HepG2 (cell line): ENCODE measurements around the gene DDIAS. TPM values are rescaled to one million over a fixed set of nuclear protein-coding genes. Genes with fewer than 3 reads are reported as not detected.
"Not testable (repeated sequence)": the region's sequence is repeated elsewhere in the genome, so short reads cannot be mapped to it uniquely, and the experiment has no call there.

ENCODE experiments used
- ATAC-seq: fragments of 200-7000 bp; cut with Tn5 transposase; 3 replicates; pipeline ENCODE4 v1.9.1; 2020; ENCODE audit warnings: mild to moderate bottlenecking, moderate library complexity
- BruUV-seq: library from RNA; stranded (reverse); fragments of 400-500 nt; replicated peaks from 2 replicates; lab custom pipeline; 2021; lab: Mats Ljungman, UMichigan
- CTCF ChIA-PET: fragments of 300-600 bp; formaldehyde crosslinking; extraction: SDS; loops from one replicate; lab custom pipeline; 2021; ENCODE audit warnings: low total read pairs, inconsistent platforms, low intra/inter-chr PET ratio; lab: Yijun Ruan, JAX
- POLR2A ChIA-PET: fragments of 350-600 bp; sonication (Branson Sonifier 250); formaldehyde crosslinking; loops from one replicate; lab custom pipeline; 2020; ENCODE audit warnings: antibody characterized with exemption, inconsistent platforms; lab: Yijun Ruan, JAX
- DNase-seq: peaks from one replicate; pipeline ENCODE4 v3.0.0-alpha.2; 2015; ENCODE audit warnings: low spot score
- FAIRE-seq: peaks from 3 replicates; lab custom pipeline; 2011; peaks lifted over from hg19 to GRCh38; lab: Jason Lieb, UNC
- H2AFZ ChIP-seq: one replicate; pipeline ENCODE4 v1.6.1; 2011; ENCODE audit warnings: low read length, inconsistent platforms
- H3K27ac ChIP-seq: fragments of 300-600 bp; 3 replicates; pipeline ENCODE4 v1.8.0; 2011; ENCODE audit warnings: mixed run types, mild to moderate bottlenecking, mixed read lengths, low read length, inconsistent platforms; ENCODE audit not compliant: insufficient read depth; ENCODE audit errors: extremely low read length
- H3K27me3 ChIP-seq, 2 experiments: fragments of 200-600 bp in 1 of 2; 2 replicates in 1 of 2; 3 replicates in 1 of 2; pipeline versions ENCODE4 v1.6.0 to v1.8.0; 2011; ENCODE audit warnings: low read length in 2 of 2, mild to moderate bottlenecking in 2 of 2, moderate library complexity in 2 of 2, inconsistent platforms in 1 of 2; ENCODE audit not compliant: insufficient read depth in 2 of 2, control insufficient read depth in 1 of 2
- H3K36me3 ChIP-seq, 2 experiments: fragments of 200-600 bp in 1 of 2; replicated peaks in 1 of 2; 2 replicates in 1 of 2; 3 replicates in 1 of 2; pipeline versions ENCODE4 v1.5.1 to v1.8.0; 2011; ENCODE audit warnings: low read length in 2 of 2, inconsistent platforms in 1 of 2; ENCODE audit not compliant: insufficient read depth in 2 of 2, control insufficient read depth in 1 of 2
- H3K4me1 ChIP-seq: 2 replicates; pipeline ENCODE4 v1.5.1; 2012; ENCODE audit warnings: low read length, inconsistent platforms; ENCODE audit not compliant: insufficient read depth
- H3K4me2 ChIP-seq: 2 replicates; pipeline ENCODE4 v1.6.0; 2011; ENCODE audit warnings: low read depth, low read length, inconsistent platforms
- H3K4me3 ChIP-seq, 3 experiments: fragments of 200-600 bp in 1 of 3; sonication (generic), shearing (Covaris generic) in 1 of 3; replicated peaks in 1 of 3; 2 replicates each; pipeline ENCODE4 v1.5.1; 2011 to 2016; ENCODE audit warnings: low read length in 3 of 3, inconsistent platforms in 2 of 3, low read depth in 2 of 3, mild to moderate bottlenecking in 2 of 3, control low read depth in 1 of 3, mixed read lengths in 1 of 3; ENCODE audit not compliant: insufficient read depth in 1 of 3
- H3K79me2 ChIP-seq: one replicate; pipeline ENCODE4 v1.6.1; 2011; ENCODE audit warnings: low read length, inconsistent platforms; ENCODE audit not compliant: insufficient read depth
- H3K9ac ChIP-seq: 2 replicates; pipeline ENCODE4 v1.6.0; 2011; ENCODE audit warnings: mild to moderate bottlenecking, low read depth, low read length, inconsistent platforms; ENCODE audit not compliant: insufficient read depth
- H3K9me3 ChIP-seq: 2 replicates; pipeline ENCODE4 v1.5.1; 2012; ENCODE audit warnings: mild to moderate bottlenecking, low read length
- H4K20me1 ChIP-seq: 2 replicates; pipeline ENCODE4 v1.6.0; 2011; ENCODE audit warnings: inconsistent platforms, mild to moderate bottlenecking, low read length, moderate library complexity; ENCODE audit not compliant: insufficient read depth
- ZFP82 ChIP-seq: sonication (generic); formaldehyde crosslinking; IDR thresholded peaks from 2 replicates; pipeline ENCODE4 v1.5.1; 2020; ENCODE audit warnings: mild to moderate bottlenecking, missing genetic modification reagents, borderline replicate concordance
- ZNF616 ChIP-seq: sonication (generic); formaldehyde crosslinking; IDR thresholded peaks from 2 replicates; pipeline ENCODE4 v1.5.0; 2020; ENCODE audit warnings: low read depth, mild to moderate bottlenecking, missing genetic modification reagents
- ZNF773 ChIP-seq: sonication (generic); formaldehyde crosslinking; IDR thresholded peaks from 2 replicates; pipeline ENCODE4 v1.4.0; 2020; ENCODE audit warnings: missing genetic modification reagents, borderline replicate concordance
- WGBS: methylation state at CpG from one replicate; pipeline ENCODE4 v1.1.6; 2017; ENCODE audit warnings: low lambda C conversion rate; 5-methylcytosine and 5-hydroxymethylcytosine counted together
- in situ Hi-C: cut with HindIII; loops from 2 replicates; pipeline ENCODE4 v1.10.0; 2017; ENCODE audit warnings: low pct_unique_long_range_greater_than_20kb; ENCODE audit not compliant: extremely low pct_ligation_motif_present
- intact Hi-C: fragments of 100-400 bp; cut with micrococcal nuclease; formaldehyde crosslinking; loops from one replicate; pipeline ENCODE4 v1.10.0; 2022; ENCODE audit not compliant: unreplicated experiment
- polyA plus RNA-seq, 8 experiments: library from polyadenylated mRNA; depleted of rRNA in 3 of 8; stranded (reverse) in 7 of 8; unstranded in 1 of 8; fragments of >200 nt; fragmentation: Illumina TruSeq in 4 of 8; extraction: Trizol in 4 of 8; gene quantifications; 2 replicates each; pipeline versions ENCODE4 v1.2.1 to v1.2.3, GENCODE V29; 2011 to 2016; ENCODE audit warnings: low read depth in 4 of 8, missing spikeins in 1 of 8, mixed read lengths in 1 of 8; ENCODE audit not compliant: insufficient read depth in 1 of 8
- total RNA-seq, 5 experiments: library from RNA; depleted of rRNA; stranded (reverse); fragments of >200 nt; fragmentation: Illumina TruSeq; extraction: Trizol; gene quantifications; 2 replicates each; pipeline ENCODE4 v1.2.3, GENCODE V29; 2016; ENCODE audit warnings: low read depth in 1 of 5

DDIAS gene
- total and polyA plus RNA-seq, 2 of the 13 experiments (the other 11 are each of a cell fraction or from before 2014, with no cell fraction given) = 3.5 to 13.0 TPM

DNA sequence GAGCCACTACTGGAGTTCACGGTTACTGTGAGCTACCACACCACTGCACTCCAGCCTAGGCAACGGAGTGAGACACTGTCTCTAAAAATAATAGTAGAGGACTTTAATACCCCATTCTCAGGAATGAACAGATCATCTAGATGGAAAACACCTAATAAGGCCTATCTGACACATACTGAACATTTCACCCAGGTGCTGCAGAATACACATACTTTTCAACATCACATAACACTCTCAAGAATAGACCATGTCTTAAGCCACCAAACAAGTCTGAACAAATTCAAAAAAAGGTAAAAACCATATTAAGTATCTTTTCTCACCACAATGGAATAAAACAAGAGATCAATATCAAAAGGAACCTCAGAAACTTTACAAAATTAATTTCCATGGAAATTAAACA is 37.9 kb downstream of the DDIAS start:
- Histone ChIP-seq H3K27me3 (no peaks in the 10 kb centered on the region), H3K27ac (no peak overlapping the region), H3K4me3 (no peak overlapping the region), H2AFZ (no peak overlapping the region), H3K9ac (no peak overlapping the region), H3K36me3 (no peaks in the 10 kb centered on the region), H3K4me1 (peaks cover 20% of the 10 kb centered on the region), H3K4me2 (no peak overlapping the region), H4K20me1 (no peaks in the 10 kb centered on the region), H3K9me3 (no peaks in the 10 kb centered on the region), H3K79me2 (no peaks in the 10 kb centered on the region)
- FAIRE-seq (no peak), DNase-seq (no peak), ATAC-seq (no peak)
- in situ Hi-C loops (no loop called here), intact Hi-C loops (no loop called here)
- POLR2A ChIA-PET = no interaction called here
- CTCF ChIA-PET = no interaction called here
- no peak for TF ChIP-seq ZNF773 (CRISPR knock-in tag)
- BruUV-seq = no TSS peak
- WGBS = 82% methylated on average over 2 of the region's 2 CpGs

DNA sequence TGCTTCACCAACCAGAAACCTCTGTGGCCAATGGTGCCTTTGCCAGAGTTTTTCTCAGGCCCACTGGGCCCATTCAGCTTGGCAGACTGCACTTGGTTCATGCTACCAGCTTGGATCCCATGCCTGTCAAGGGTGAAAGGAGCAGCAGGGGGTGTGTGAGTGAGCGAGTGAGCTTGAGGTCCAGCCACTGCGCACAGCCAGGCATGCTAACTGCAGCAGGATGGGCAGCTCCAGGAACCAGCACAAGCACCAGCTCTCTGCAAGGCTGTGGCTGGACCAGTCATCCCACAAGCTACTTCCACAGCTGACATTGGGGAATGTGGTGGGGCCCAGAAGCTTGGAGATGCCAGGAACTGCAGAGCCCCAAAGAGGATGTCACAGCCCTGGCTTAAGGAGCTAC is 40.8 kb downstream of the DDIAS start:
- in situ Hi-C loops = no loop called here
- peak; percentile 87 for TF ChIP-seq ZNF616
- TF ChIP-seq ZFP82 (CRISPR knock-in tag) = no peak
- TF ChIP-seq, all 625 proteins: peak for 1
- no peak for DNase-seq

DNA sequence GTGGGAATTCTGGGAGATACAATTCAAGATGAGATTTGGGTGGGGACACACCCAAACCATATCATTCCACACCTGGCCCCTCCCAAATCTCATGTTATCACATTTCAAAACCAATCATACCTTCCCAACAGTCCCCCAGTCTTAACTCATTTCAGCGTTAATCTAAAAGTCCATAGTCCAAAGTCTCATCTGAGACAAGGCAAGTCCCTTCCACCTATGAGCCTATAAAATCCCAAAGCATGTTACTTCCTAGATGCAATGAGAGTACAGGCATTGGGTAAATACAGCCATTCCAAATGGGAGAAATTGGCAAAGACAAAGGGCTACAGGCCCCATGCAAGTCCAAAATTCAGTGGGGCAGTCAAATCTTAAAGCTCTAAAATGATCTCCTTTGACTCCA is 41.9 kb downstream of the DDIAS start:
- CTCF ChIA-PET, H2AFZ ChIP-seq, H3K27me3 ChIP-seq, H3K36me3 ChIP-seq, H3K27ac ChIP-seq, H3K9me3 ChIP-seq, H3K9ac ChIP-seq, POLR2A ChIA-PET, FAIRE-seq, H4K20me1 ChIP-seq, BruUV-seq, ATAC-seq, in situ Hi-C loops, H3K4me2 ChIP-seq, intact Hi-C loops, H3K79me2 ChIP-seq, H3K4me3 ChIP-seq: not testable (repeated sequence)
- 4% methylated on average over 1 of the region's 1 CpG for WGBS
- peak; percentile 8 for DNase-seq
- peaks cover 24% of the 10 kb centered on the region for H3K4me1 ChIP-seq

More for the DNA sequence above, 40.8 kb downstream of the DDIAS start:
- H3K27me3 ChIP-seq = no peaks in the 10 kb centered on the region
- peaks cover 31% of the 10 kb centered on the region for H3K4me1 ChIP-seq
- H2AFZ ChIP-seq = no peak overlapping the region
- BruUV-seq = no TSS peak
- no peak overlapping the region for H3K27ac ChIP-seq
- no peak overlapping the region for H3K9ac ChIP-seq
- no peaks in the 10 kb centered on the region for H4K20me1 ChIP-seq
- FAIRE-seq (no peak), ATAC-seq (0 out of 3 replicates have a peak, but pooled peaks have one; percentile 14)
- no peak overlapping the region for H3K4me3 ChIP-seq
- intact Hi-C loops = no loop called here
- H3K79me2 ChIP-seq = no peaks in the 10 kb centered on the region
- H3K4me2 ChIP-seq = no peak overlapping the region
- ChIA-PET CTCF (no interaction called here), POLR2A (no interaction called here)
- WGBS = no CpG with 5 or more reads among the region's 2 CpGs
- no peaks in the 10 kb centered on the region for H3K9me3 ChIP-seq
- H3K36me3 ChIP-seq = no peaks in the 10 kb centered on the region
